ENCODE data around the gene SLC38A6.

SLC38A6 gene

GRCh38 chr14:61099216-61099835 is 118.3 kb downstream of the SLC38A6 start:
- TF ChIP-seq CTCF (IDR thresholded peaks at IDR 0.05; ENCODE audit: borderline replicate concordance, insufficient read depth, low read depth, low read length): no peak

GRCh38 chr14:61101803-61102548 is 120.9 kb downstream of the SLC38A6 start:
- H3K4me3 ChIP-seq (ENCODE audit: low read depth, low read length): no peak overlapping the region
- no peak for TF ChIP-seq CTCF (IDR thresholded peaks at IDR 0.05; ENCODE audit: borderline replicate concordance, insufficient read depth, low read depth, low read length)

More at GRCh38 chr14:61099216-61099835, 118.3 kb downstream of the SLC38A6 start:
- no peak overlapping the region for H3K4me3 ChIP-seq (ENCODE audit: low read depth, low read length)
